CD1c-positive myeloid dendritic cell (primary cell): ENCODE measurements around the gene SZRD1.

Experiments used
- DNase-seq: peaks from one replicate; pipeline ENCODE4 v3.0.0-alpha.2; 2016; ENCODE audit errors: extremely low spot score

SZRD1 gene

GRCh38 chr1:16440131-16440469 lies 73.1 kb downstream of the SZRD1 start:
- no peak for DNase-seq

GRCh38 chr1:16440470-16441281 lies 73.6 kb downstream of the SZRD1 start, which contains the start of gene NECAP2:
TSS of gene NECAP2 (plus strand) at chr1:16440724. CDS start at chr1:16440762, 38 bp downstream.
- DNase-seq: peak; percentile 94

- DNase-seq: peak; percentile 38
These were observed 74.2 kb downstream of the SZRD1 start for GRCh38 chr1:16441282-16441665.

- peak; percentile 81 for DNase-seq
These were observed 75.2 kb downstream of the SZRD1 start for GRCh38 chr1:16442265-16442664.

- DNase-seq: no peak
These were observed 75.9 kb downstream of the SZRD1 start for GRCh38 chr1:16442941-16443340.

GRCh38 chr1:16443975-16444770 lies 77.1 kb downstream of the SZRD1 start:
- DNase-seq: peak; percentile 76

- no peak for DNase-seq
These were observed 78.0 kb downstream of the SZRD1 start for GRCh38 chr1:16445052-16445451.

GRCh38 chr1:16446116-16446515 lies 79.1 kb downstream of the SZRD1 start:
- no peak for DNase-seq

GRCh38 chr1:16447641-16448040 lies 80.6 kb downstream of the SZRD1 start:
- no peak for DNase-seq
